WI38 (cell line): ENCODE measurements around the gene DCUN1D2.

Source experiments
- H3K4me3 ChIP-seq: 2 replicates; pipeline ENCODE4 v1.5.1; 2011; ENCODE audit warnings: low read depth, mild to moderate bottlenecking, control low read depth, low read length
- CTCF ChIP-seq: IDR thresholded peaks from 2 replicates; pipeline ENCODE4 v1.5.1; 2012; ENCODE audit warnings: low read depth, mild to moderate bottlenecking, control low read depth, low read length

DCUN1D2 gene

GRCh38 chr13:113433391-113433916 is 57.1 kb downstream of the DCUN1D2 start:
- TF ChIP-seq CTCF = no peak
- H3K4me3 ChIP-seq = no peak overlapping the region

- no peak overlapping the region for H3K4me3 ChIP-seq
- TF ChIP-seq CTCF = no peak
Measured at GRCh38 chr13:113432506-113433270, 57.8 kb downstream of the DCUN1D2 start.

GRCh38 chr13:113431171-113431570 is 59.3 kb downstream of the DCUN1D2 start:
- no peak for TF ChIP-seq CTCF
- H3K4me3 ChIP-seq = no peak overlapping the region

DNA sequence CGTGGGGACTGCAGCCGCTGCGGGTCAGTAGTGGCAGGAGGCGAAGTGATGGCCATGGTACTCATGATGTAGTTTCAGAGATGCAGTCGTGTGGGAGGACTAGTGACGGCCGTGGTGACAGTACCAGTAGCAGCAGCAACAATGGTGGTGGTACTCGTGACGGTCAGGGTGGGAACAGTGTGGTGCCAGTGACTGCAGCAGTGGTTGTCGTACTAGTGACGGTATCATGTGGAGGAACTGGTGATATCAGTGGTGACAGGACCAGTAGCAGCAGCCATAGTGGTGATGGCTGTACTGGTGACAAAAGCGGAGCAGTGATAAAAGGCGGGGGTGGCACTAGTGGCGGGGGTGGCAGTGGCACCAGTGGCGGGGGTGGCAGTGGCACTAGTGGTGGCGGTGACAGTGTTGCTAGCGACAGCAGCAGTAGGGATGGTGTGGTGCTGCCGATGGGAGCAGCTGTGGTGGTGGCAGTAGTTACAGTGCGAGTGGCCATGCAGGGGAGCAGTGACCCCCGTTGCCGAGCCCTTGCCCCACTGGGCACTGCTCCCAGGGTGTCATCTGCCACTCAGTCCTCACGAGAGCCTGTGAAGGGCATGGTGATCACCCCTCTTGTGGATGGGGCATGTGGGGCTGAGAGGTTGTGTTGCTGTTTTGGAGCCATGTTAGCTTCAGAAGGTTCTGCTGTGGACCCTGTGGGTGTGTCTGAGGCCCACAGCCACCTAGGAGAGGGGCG is 60.0 kb downstream of the DCUN1D2 start:
- TF ChIP-seq CTCF = no peak
- H3K4me3 ChIP-seq = no peak overlapping the region

- TF ChIP-seq CTCF = no peak
- no peak overlapping the region for H3K4me3 ChIP-seq
Measured at GRCh38 chr13:113429608-113429985, 60.9 kb downstream of the DCUN1D2 start.

GRCh38 chr13:113428871-113429607 is 61.5 kb downstream of the DCUN1D2 start:
- no peak for TF ChIP-seq CTCF
- H3K4me3 ChIP-seq = no peak overlapping the region
